Lower leg skin (tissue), 3 donors: ENCODE measurements around the gene RCOR1.

Source experiments
- POLR2A ChIP-seq, 2 donors: fragments of 450-650 bp; IDR thresholded peaks; one replicate each; pipeline ENCODE4 v1.6.1; 2016 to 2017; ENCODE audit warnings: antibody characterized with exemption in 2 of 2, mild to moderate bottlenecking in 1 of 2, moderate library complexity in 1 of 2
- TF ChIP-seq, protein P1 (sequence below), 3 donors: fragments of 450-650 bp; IDR thresholded peaks; one replicate each; pipeline ENCODE4 v1.5.1; 2016; ENCODE audit warnings: antibody characterized with exemption in 3 of 3, mild to moderate bottlenecking in 3 of 3, moderate library complexity in 2 of 3

DNA sequence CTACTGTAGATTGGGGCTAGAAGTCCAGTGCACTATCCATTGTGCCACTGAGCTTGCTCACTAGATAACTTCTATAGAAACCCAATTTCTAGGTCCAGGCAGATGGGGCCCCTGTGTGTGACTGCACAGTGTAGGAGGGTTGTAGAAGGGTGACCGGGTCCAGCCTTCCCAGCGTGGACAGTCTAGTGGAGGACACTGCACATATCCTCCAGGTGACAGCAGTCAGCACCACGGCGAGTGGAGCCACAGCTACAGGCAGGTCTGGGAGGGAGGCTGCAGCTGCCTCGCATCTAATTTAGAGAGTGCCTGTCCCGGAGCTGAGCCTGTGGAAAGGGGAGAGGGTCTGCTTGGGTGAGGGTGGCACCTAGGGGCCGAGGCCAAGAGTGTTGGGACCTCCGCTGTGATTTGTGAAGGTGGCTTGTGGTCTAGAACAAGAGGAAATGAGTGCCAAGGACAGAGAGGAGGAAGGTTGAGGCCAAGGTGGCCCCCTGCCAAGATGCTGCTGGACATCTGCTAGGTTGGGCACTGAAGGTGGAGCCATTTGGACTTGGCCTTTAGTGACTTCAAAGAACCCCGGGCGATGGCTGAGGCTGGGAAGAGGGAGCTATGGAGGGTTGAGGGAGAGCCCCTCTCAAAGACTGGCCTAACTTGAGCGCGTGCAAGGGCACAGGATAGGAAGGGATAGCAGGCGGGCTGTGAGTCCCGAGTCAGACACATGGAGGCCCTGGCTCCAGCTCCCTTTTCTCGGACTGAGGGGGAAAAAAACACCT, 138.8 kb downstream of the RCOR1 start:
- TF ChIP-seq, protein P1, sequence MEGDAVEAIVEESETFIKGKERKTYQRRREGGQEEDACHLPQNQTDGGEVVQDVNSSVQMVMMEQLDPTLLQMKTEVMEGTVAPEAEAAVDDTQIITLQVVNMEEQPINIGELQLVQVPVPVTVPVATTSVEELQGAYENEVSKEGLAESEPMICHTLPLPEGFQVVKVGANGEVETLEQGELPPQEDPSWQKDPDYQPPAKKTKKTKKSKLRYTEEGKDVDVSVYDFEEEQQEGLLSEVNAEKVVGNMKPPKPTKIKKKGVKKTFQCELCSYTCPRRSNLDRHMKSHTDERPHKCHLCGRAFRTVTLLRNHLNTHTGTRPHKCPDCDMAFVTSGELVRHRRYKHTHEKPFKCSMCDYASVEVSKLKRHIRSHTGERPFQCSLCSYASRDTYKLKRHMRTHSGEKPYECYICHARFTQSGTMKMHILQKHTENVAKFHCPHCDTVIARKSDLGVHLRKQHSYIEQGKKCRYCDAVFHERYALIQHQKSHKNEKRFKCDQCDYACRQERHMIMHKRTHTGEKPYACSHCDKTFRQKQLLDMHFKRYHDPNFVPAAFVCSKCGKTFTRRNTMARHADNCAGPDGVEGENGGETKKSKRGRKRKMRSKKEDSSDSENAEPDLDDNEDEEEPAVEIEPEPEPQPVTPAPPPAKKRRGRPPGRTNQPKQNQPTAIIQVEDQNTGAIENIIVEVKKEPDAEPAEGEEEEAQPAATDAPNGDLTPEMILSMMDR (IDR thresholded peaks at IDR 0.05) = no peak
- TF ChIP-seq POLR2A (IDR thresholded peaks at IDR 0.05) = no peak
